GM19351 (cell line): Measurements from ENCODE around the gene RSKR.
A peak's percentile ranks its signal among the peaks of the same experiment; 100 is the strongest.
"Not testable (repeated sequence)": the region's sequence is repeated elsewhere in the genome, so short reads cannot be mapped to it uniquely, and the experiment has no call there.

ENCODE experiments used
- ATAC-seq: cut with Tn5 transposase; IDR thresholded peaks from one replicate; pipeline ENCODE4 v1.9.1; 2021; ENCODE audit warnings: mild to moderate bottlenecking, moderate library complexity; ENCODE audit not compliant: unreplicated experiment

Gene RSKR, protein sequence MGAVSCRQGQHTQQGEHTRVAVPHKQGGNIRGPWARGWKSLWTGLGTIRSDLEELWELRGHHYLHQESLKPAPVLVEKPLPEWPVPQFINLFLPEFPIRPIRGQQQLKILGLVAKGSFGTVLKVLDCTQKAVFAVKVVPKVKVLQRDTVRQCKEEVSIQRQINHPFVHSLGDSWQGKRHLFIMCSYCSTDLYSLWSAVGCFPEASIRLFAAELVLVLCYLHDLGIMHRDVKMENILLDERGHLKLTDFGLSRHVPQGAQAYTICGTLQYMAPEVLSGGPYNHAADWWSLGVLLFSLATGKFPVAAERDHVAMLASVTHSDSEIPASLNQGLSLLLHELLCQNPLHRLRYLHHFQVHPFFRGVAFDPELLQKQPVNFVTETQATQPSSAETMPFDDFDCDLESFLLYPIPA

DNA sequence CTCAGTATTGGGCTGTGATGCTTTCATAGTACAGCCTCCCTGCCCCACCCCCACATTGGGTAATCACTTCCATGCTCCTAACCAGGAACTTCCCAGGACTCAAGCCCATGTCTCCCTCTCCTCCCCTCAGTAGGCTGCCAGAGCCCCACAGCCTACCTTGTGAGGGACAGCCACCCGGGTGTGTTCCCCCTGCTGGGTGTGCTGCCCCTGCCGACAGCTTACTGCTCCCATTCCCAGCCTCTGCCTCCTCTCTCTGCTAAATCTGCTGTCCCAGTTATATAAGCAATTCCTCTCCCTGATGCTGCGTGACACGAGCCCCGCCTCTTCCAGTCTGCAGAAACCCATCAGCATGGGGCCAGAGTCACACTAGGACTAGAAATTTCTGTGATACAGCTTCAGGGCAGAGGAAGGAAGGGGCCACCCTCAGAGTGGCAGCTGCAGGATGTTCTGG lies at the start of gene RSKR:
Gene RSKR, minus strand, starts transcription at position 255 of the 451 bp plus-strand sequence. Its CDS starts 24 bp downstream, at position 231.
- ATAC-seq: no peak

DNA sequence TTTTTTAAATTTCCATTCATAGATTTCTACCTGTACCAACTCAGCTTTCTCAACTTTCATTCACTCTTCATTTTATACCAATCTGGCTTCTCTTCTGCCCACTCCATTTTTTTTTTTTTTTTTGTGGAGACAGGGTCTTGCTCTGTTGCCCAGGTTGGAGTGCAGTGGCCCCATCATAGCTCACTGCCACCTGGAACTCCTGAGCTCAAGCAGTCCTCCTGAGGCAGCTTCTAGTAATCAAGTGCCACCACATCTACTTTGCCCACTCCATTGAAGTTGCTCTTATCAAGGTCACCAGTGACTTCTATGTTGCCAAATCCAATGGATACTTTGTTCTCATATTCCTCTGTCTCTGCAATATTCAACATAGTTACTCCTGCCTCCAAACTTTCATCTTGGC lies 49.7 kb upstream of the RSKR start:
- no peak for ATAC-seq

DNA sequence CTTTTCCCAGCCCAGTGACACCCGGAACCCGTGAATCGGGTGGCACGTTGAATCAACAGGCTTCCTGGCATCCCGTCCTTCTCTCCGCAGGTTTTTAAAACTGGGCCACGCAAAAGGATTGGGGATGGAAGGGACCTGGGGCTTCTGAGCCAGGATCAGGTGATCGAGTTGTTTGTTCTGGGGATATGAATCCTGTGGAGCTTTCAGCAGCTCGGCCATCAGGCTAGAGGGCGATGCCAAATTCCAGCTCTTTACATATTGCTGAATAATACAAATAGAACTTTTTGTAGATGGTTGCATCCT lies 48.5 kb upstream of the RSKR start:
- ATAC-seq: no peak

DNA sequence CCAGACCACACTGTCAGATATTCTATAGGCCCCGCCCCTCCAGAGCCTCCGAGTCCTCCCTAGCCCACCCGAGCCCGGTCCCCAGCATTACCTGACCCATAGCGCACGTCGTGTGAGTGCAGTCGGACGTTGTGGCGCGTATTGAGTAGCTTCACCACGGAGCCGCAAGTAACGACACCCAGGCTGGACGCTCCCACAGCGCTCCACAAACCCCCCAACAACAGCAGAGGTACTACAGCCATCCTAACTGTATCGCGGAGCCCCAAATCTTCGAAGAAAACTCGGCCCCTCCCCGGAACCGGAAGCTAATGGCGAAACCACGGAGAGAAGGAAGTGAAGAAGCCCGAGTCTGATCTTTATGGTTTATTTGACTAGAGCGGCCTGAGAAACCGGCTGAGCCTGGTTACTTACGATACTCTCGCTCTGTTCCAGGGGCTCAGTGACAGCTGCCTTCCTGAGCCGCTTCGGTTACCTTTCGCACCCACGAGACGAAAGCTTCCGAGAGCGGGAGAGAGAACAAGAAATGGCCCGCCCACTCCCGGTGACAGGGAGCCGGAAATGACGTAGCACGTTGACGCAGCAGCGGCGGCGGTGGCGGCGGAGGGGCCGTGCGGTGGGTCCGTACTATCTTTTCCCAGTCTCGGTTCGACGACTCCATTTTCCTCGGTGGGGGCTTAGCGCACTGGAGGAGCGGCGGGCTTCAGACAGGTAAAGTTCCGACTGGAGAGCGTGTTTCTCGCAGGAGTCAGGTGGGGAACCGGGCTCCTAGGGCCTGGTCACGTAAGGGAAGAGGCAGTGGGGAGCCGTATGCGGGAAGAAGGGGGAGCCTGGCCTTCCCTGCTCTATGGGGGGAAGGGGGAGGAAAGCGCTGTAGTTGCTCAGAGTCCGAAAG lies 47.9 kb upstream of the RSKR start, which contains the start of the genes SDF2 and SUPT6H:
Gene SDF2, minus strand, starts transcription at position 272 of the 892 bp plus-strand sequence. Its CDS starts 30 bp downstream, at position 242.
Gene SUPT6H, plus strand, starts transcription at position 571 of the 892 bp plus-strand sequence. CDS start 11,197 bp downstream, outside the sequence.
- ATAC-seq: peak; percentile 79

DNA sequence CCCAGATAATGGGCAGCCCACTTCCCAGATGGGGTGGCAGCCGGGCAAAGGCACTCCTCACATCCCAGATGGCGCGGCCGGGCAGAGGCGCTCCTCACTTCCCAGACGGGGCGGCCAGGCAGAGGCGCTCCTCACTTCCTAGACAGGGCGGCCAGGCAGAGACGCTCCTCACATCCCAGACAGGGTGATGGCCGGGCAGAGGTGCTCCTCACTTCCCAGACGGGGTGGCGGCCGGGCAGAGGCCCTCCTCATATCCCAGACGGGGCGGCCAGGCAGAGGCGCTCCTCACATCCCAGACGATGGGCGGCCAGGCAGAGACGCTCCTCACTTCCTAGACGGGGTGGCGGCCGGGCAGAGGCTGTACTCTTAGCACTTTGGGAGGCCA lies 45.5 kb upstream of the RSKR start:
- ATAC-seq: not testable (repeated sequence)

DNA sequence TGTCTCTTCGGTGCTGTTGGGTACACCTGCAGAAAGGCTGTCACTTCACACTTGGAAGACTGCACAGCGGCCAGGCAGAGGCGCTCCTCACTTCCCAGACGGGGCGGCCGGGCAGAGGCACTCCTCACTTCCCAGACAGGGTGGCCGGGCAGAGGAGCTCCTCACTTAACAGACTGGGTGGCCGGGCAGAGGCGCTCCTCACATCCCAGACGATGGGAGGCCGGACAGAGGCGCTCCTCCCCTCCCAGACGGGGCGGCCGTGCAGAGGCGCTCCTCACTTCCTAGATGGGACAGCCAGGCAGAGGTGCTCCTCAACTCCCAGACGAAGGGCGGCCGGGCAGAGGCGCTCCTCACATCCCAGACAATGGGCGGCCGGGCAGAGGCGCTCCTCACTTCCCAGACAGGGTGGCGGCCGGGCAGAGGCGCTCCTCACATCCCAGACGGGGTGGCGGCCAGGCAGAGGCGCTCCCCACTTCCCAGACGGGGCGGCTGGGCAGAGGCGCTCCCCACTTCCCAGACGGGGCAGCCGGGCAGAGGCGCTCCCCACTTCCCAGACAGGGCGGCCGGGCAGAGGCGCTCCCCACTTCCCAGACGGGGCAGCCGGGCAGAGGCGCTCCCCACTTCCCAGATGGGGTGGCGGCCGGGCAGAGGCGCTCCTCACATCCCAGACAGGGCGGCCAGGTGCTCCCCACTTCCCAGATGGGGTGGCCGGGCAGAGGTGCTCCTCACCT lies 44.9 kb upstream of the RSKR start:
- not testable (repeated sequence) for ATAC-seq

DNA sequence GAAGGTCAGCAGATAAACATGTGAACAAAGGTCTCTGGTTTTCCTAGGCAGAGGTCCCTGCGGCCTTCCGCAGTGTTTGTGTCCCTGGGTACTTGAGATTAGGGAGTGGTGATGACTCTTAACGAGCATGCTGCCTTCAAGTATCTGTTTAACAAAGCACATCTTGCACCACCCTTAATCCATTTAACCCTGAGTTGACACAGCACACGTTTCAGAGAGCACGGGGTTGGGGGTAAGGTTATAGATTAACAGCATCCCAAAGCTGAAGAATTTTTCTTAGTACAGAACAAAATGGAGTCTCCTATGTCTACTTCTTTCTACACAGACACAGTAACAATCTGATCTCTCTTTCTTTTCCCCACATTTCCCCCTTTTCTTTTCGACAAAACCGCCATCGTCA lies 44.4 kb upstream of the RSKR start:
- ATAC-seq: not testable (repeated sequence)

DNA sequence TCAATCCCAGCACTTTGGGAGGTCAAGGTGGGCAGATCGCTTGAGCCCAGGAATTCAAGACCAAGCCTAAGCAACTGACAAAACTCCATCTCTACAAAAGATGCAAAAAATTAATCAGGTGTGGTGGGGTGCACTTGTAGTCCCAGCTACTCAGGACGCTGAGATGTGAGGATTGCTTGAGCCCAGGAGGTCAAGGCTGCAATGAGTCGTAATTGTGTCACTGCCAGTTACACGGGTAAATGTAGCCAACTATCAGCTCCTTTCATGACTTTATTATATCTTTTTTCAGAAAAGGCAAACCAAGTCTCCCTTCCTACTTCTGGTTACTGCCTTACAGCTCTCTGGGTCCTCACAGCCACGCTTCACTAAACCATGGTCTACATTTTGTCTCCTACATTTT lies 43.8 kb upstream of the RSKR start:
- ATAC-seq: no peak

DNA sequence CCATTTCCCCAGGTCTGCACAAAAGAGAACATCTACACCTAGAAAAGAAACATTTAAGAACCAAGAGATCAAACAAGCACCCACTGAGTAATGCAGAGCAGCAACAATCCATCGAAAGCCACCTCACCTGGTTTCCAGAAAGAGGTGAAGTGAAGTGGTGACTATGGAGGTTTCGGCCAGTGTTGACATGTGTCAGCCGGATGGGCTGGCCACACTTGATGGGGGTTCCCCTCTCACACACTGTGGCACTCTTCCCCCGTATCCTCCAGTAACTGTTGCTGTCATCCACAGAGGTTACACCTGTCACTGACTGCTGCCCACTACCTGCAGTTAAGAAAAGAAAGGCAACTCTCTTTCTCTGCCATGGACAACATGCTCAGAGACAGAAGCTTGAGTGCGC lies 41.2 kb upstream of the RSKR start:
- no peak for ATAC-seq

DNA sequence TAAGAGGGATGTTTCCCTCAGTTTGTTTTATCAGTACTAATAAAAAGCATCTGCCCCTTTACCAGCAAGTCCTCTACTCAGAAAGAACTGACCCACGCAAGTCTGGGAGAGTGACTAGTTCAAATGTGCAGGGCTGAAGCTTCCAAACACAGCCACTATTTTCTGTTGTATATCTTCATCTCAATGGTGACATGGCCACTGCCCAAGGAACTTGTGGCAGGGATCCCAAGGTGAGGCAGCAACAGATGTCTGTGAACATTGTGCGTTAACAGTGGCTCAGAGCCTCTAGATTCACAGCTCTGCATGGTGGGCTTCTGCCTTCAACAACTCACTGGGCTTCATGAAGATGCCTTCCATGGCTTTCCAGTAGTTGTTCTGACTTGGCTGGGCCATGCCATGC lies 34.7 kb upstream of the RSKR start:
- ATAC-seq: no peak

DNA sequence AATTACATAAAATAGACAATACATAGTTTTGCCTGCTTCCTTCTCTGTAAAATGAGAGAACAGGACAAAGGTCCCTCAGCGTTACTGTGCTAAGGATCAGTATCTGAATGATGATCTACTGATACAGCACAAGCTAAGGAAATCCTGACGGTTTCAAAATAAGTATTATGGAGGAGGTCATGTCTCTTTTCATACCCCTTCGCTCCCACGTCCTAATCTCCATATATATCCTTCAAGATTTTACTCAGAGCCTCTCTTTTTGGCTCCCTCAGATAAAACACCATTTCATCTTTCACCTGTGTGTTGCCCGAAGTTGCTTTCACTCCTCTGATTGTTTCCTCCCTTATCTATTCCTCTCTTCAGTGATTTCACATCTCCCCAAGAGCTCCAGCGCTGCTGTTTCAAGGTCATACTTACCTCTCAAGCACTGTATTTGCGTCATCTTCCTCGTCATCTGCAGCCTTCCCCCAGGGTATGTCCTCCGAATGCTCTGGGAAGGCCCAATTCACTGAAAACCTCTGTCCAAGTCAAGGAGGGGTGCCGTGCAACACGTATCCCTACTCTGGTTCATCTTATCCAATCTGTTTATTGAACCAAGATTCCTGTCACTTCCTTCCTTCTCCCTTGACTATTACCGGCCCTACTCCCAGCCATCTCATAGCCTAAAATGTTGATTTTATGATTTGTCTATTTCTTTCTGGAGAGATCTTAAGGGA lies 32.2 kb upstream of the RSKR start:
- no peak for ATAC-seq

DNA sequence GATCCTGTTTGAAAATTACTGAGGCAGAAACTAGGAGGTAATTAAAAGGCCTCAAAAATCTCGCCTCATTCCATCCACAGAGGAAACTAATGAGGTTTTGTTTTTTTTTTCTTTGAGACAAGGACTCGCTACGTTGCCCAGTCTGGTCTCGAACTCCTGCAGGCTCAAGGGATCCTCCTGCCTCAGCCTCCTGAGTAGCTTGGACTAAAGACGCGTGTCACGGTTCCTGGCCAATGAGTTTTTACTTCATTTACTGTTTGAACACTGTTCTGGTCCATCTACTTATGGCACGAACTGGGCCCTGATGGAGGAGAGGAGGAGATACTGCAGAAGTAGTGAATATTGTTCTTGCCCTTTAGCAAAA lies 31.6 kb upstream of the RSKR start:
- ATAC-seq: no peak

DNA sequence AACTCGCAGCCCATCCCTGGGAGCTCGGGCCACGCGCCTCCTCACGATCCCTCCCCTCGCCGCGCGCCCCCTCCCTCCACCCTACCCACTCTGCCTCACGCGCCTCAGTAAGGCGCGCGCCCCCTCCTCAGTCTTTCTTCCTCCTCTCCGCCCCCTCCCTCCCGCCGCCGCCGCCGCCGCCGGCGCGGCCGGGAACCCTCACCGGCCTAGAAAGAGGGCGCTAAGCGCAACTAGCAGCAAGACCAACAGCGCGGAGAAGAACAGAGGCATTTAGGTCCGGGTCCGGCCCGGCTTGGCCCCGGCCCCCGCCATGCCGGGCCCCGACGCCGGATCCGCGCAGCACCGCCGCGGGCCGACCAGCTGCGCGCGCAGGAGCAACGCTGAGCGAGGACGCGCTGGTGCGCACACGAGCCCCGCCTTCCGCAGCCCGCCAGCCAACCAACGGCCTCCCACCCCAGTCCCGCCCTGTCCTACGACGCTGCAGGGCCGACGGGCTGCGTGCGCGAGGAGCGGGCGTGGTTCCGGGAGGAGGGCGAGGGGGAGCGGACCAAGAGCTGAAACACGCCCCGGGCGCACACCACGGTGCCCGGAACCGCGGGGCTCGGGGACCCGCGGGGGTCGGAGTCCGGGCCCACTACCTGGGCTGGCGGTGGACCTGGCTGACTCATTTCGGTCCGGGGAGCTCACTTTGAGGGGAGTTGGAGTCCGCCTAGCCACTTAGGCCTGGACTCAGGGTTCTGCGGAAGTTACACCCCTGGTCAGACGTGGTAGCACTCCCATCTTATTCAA lies 31.0 kb upstream of the RSKR start, which contains the start of gene BLTP2:
Gene BLTP2, minus strand, starts transcription at position 372 of the 789 bp plus-strand sequence. Its CDS starts 102 bp downstream, at position 270.
- peak; percentile 92 for ATAC-seq

DNA sequence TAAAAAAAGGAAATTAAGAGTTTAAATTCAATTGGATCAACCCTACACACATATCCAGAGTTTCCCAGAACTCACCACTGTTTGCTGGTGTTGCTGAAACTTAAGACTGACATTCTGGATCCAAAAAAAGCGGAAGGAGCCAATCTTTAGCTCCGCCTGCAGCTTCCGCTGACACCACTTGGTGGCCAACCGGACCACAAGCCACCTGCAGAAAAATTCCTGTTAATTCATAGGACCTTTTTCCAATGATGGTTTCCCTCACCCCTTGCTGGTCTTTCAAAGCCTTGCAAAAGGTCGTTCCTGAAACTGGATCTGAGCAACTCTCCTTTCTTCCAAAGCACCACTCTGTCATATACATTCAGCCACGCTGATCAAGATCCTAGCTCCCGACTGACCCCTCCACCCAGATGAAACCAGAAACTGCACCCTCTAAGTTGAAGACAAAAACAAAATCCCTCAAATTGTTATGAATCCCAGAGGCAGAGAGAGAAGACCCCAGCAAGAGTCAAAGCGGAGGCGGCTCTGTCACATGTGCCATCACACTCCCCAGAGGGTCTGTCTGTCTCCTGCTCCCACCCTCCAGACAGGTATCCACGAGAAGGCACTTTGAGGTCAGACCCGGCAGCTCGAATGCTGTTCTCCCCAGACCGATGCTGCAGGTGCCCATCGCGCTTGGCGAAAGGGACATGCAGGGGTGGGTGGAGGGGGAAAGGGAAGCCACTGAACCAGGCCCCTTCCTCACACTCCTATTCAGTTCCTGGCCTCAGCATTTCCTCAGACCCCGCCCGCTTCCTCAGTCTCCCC lies 30.2 kb upstream of the RSKR start:
- no peak for ATAC-seq

DNA sequence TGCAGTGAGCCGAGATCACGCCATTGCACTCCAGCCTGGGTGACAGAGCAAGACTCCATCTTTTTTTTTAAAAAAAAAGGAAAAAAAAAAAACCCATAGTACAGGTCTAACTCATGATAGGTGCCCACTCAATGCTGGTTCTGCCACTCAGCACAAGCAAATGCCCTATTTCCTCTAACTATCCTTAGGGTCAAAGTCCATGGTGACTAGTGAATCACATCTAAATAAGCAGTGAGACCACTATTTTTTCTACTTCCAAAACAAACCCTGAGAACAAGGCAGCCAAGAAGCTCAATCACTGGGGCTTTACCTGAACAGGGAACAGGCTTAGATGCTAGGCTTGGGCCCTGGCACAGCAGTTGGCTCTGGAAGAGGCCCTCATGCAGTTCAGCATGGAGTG lies 27.6 kb upstream of the RSKR start:
- ATAC-seq: no peak

DNA sequence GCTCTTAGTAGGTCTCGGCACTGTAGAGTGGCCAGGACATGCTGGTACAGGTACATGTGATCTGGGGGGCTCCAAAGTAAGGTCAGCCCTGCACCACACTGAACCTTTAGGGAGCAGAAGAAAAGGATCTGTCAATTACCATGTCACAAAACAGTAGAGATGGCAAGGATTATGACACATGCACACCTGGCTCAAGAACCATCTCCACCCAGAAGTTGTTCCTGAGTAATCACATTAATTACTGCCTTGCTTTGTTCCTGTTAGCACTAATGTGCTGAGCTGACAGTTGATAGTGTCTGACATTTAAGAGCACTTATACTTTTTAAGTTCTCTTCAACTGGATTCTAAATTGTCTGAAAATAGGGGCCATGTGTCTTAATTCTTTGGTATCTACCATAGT lies 21.5 kb upstream of the RSKR start:
- ATAC-seq: no peak

DNA sequence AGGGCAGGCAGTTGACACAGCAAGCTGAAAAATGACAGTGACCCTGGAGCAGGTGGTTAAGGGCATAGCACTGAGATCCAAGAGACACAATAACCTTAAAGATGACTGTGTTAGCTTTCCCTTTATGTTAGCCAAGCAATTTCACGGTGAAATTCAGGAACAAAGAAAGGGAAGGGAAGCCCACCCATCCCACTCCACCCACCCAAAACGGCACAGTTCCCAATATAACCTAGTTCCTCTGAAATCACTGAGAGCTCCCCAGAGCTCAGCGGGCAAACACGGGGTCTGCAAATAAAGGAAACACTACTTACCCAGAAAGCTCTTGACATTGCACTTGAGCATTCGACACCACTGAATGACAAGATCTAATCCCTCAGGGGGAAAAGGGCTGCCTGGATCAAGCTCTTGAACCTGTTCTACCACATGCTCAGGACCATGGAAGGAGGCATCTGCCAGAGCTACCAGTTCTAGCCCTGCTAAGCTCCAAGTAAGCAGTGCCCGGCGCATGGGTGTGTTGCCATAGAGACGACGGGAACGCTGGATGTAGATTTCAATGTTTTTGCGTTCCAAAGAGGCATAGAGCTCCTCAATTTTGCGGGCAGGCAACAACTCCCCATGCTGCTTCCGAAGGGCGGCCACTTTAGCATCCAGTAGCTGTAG lies 20.4 kb upstream of the RSKR start:
- no peak for ATAC-seq

DNA sequence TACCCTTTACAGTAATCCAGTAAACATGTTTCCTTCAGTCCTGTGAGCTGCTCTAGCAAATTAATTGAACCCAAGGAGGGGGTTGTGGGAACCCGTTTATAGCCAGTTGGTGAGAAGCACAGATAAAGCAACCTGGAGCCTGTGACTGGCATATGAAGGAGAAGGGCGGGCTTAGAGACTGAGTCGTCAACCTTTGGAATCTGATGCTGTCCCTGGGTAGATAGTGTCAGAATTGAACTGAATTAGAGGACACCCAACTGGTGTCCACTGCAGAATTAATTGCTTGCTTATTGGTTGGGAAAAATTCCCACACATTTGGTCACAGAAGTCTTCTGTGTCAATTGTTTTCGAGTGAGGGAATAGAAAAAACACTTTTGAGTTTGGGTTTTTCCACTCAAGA lies 12.8 kb upstream of the RSKR start:
- no peak for ATAC-seq
